GM13977 (cell line): ENCODE measurements around the gene KLRF2.

ENCODE experiments used
- DNase-seq: peaks from one replicate; pipeline ENCODE4 v3.0.0; 2012; ENCODE audit warnings: low spot score
- in situ Hi-C: fragments of 300-500 bp; cut with MboI; formaldehyde crosslinking; loops from one replicate; pipeline ENCODE4 v1.12.0; 2022; ENCODE audit warnings: low sequenced_read_pairs, low pct_unique_long_range_greater_than_20kb, mixed read lengths, inconsistent platforms; ENCODE audit not compliant: unreplicated experiment
- TF ChIP-seq, protein P1 (sequence below): IDR thresholded peaks from 2 replicates; pipeline ENCODE4 v1.5.1; 2012; ENCODE audit warnings: mild to moderate bottlenecking, control low read depth; ENCODE audit not compliant: insufficient read depth; ENCODE audit errors: extremely low read depth, missing control alignments

Gene KLRF2

DNA sequence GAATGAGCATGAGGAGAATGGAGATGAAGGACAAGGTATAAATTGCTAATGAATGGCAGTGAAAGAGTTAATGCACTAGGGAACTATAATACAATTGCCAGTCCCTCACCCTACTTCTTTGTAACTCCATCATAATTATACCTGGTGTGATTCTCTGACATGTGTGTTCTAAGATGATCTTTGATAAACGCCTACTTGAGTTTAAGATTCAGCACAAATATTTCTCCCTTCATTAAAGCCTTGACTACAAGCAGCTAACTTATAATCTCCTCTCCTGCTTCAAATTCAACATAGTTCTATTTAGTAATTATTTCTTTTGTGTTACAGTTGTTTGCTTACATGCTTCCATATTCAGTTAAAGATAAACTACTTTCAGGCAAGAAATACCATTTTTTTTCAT lies 60.5 kb downstream of the KLRF2 start:
- in situ Hi-C loops, result no loop called here
- TF ChIP-seq, protein P1, sequence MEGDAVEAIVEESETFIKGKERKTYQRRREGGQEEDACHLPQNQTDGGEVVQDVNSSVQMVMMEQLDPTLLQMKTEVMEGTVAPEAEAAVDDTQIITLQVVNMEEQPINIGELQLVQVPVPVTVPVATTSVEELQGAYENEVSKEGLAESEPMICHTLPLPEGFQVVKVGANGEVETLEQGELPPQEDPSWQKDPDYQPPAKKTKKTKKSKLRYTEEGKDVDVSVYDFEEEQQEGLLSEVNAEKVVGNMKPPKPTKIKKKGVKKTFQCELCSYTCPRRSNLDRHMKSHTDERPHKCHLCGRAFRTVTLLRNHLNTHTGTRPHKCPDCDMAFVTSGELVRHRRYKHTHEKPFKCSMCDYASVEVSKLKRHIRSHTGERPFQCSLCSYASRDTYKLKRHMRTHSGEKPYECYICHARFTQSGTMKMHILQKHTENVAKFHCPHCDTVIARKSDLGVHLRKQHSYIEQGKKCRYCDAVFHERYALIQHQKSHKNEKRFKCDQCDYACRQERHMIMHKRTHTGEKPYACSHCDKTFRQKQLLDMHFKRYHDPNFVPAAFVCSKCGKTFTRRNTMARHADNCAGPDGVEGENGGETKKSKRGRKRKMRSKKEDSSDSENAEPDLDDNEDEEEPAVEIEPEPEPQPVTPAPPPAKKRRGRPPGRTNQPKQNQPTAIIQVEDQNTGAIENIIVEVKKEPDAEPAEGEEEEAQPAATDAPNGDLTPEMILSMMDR, result no peak
- no peak for DNase-seq

DNA sequence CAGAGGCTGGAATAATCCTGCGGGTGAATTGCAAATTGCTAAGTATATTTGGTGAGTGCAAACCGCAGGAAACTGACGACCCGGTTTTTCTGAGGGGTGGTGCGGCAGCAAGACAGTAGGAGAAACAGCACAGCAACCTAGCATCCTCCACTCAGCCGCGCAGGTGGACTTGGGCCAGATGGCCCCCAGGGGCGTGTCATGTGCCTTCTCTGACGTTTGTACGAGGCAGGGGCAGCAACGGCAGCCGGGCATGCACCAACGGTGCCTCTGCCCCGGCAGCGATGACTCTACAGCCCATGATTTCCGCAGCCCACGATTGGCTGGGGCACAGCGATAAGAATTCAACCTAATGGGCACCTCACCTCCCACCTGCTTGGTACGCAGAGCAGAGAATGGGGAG lies 62.0 kb downstream of the KLRF2 start:
- in situ Hi-C loops, result no loop called here
- TF ChIP-seq, protein P1, result no peak
- DNase-seq, result no peak

DNA sequence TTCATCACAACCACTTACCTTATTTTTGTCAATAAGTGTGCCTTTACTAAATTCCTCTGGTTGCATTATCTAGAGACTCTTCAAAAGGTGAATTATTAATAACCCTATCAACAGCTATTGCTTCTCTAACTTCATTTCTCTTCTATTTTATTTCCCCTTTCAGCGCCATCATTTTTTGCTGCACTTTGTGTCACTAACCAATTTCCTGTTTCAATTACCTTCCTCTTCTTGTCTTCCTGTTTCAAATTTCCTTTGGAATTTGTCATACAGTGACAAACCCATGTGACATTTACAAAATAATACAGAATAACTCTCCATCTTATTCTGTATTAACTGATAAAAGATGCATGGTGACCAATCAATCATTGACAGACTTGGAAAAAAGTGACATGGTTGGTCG lies 63.1 kb downstream of the KLRF2 start:
- DNase-seq, result no peak
- TF ChIP-seq, protein P1, result no peak
- in situ Hi-C loops, result no loop called here
